ENCODE results near the gene MAGI3. TPM values are rescaled to one million over a fixed set of nuclear protein-coding genes. Genes with fewer than 3 reads are reported as not detected.
A peak's percentile ranks its signal among the peaks of the same experiment; 100 is the strongest.
"Not testable (repeated sequence)": the region's sequence is repeated elsewhere in the genome, so short reads cannot be mapped to it uniquely, and the experiment has no call there.

Gene MAGI3
- total RNA-seq, 3 donors from 2014 or later (not counting 1 experiment from before 2014, with no cell fraction given) = 0.61 to 1.6 (median 0.66) TPM

DNA sequence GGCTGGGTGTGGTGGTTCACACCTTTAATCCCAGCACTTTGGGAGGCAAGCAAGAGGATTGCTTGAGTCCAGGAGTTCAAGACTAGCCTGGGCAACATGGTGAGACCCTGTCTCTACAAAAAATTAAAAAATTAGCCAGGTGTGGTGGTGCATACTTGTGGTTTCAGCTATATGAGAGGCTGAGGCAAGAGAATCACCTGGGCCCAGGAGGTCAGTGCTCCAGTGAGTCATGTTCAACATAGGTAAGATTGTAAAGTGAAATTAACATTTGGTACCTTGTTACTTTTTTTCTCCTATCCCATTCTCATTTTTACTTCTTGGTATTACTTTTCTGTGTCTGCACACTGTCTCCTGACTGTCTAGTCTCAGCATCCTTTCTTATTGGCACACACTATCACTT lies 19.0 kb downstream of the MAGI3 start:
- ATAC-seq = no peak
- H3K4me1 ChIP-seq (ENCODE audit: control insufficient read depth, insufficient read depth, low read length) = no peaks in the 10 kb centered on the region
- no peak for TF ChIP-seq CTCF (IDR thresholded peaks at IDR 0.05)
- H3K4me3 Mint-ChIP-seq = no peak overlapping the region
- H3K27me3 Mint-ChIP-seq (ENCODE audit: low read depth in 2 of 2) = peaks cover 5 to 8% of the 10 kb centered on the region in 2 donors
- H3K9me3 Mint-ChIP-seq = no peaks in the 10 kb centered on the region
- no peak overlapping the region for H3K4me3 ChIP-seq (ENCODE audit: low read length)
- H3K36me3 Mint-ChIP-seq = no peaks in the 10 kb centered on the region
- no peak for DNase-seq
- H3K27ac ChIP-seq (ENCODE audit: low read length) = no peak overlapping the region
- H3K27me3 ChIP-seq (ENCODE audit: control insufficient read depth, insufficient read depth, low read length) = no peaks in the 10 kb centered on the region
- H3K27ac Mint-ChIP-seq = no peak overlapping the region
- intact Hi-C loops (cut with micrococcal nuclease) = no loop called here
- H3K4me1 Mint-ChIP-seq = no peaks in the 10 kb centered on the region
- no peaks in the 10 kb centered on the region for H3K36me3 ChIP-seq (ENCODE audit: control insufficient read depth, insufficient read depth, low read length)
- no peaks in the 10 kb centered on the region for H3K9me3 ChIP-seq (ENCODE audit: control insufficient read depth, insufficient read depth, low read length)

- H3K36me3 ChIP-seq (ENCODE audit: control insufficient read depth, insufficient read depth, low read length); H3K4me3 Mint-ChIP-seq; H3K27ac Mint-ChIP-seq; DNase-seq; ATAC-seq; H3K27me3 ChIP-seq (ENCODE audit: control insufficient read depth, insufficient read depth, low read length); intact Hi-C loops (cut with micrococcal nuclease); H3K9me3 Mint-ChIP-seq; H3K4me3 ChIP-seq (ENCODE audit: low read length); H3K4me1 ChIP-seq (ENCODE audit: control insufficient read depth, insufficient read depth, low read length); H3K36me3 Mint-ChIP-seq; H3K27me3 Mint-ChIP-seq (ENCODE audit: low read depth in 2 of 2); H3K4me1 Mint-ChIP-seq; H3K9me3 ChIP-seq (ENCODE audit: control insufficient read depth, insufficient read depth, low read length); H3K27ac ChIP-seq (ENCODE audit: low read length): not testable (repeated sequence)
- 100% methylated on average over 2 of the region's 4 CpGs for WGBS (ENCODE audit: insufficient coverage)
These were observed 21.7 kb downstream of the MAGI3 start for GRCh38 chr1:113412020-113412419.

- Histone ChIP-seq H3K27me3 (ENCODE audit: control insufficient read depth, insufficient read depth, low read length) (peaks cover 2% of the 10 kb centered on the region), H3K4me3 (ENCODE audit: low read length) (no peak overlapping the region), H3K4me1 (ENCODE audit: control insufficient read depth, insufficient read depth, low read length) (no peaks in the 10 kb centered on the region), H3K9me3 (ENCODE audit: control insufficient read depth, insufficient read depth, low read length) (no peaks in the 10 kb centered on the region), H3K36me3 (ENCODE audit: control insufficient read depth, insufficient read depth, low read length) (no peaks in the 10 kb centered on the region), H3K27ac (ENCODE audit: low read length) (no peak overlapping the region)
- DNase-seq (no peak), ATAC-seq (peak in 1 of 3 donors; percentile 54)
- Mint-ChIP-seq H3K4me3 (no peak overlapping the region), H3K27me3 (ENCODE audit: low read depth in 2 of 2) (no peaks in the 10 kb centered on the region), H3K27ac (no peak overlapping the region), H3K9me3 (no peaks in the 10 kb centered on the region), H3K36me3 (no peaks in the 10 kb centered on the region), H3K4me1 (no peaks in the 10 kb centered on the region)
- intact Hi-C loops (cut with micrococcal nuclease) = no loop called here
- WGBS (ENCODE audit: insufficient coverage) = 95% methylated on average over 2 of the region's 6 CpGs
- TF ChIP-seq CTCF (IDR thresholded peaks at IDR 0.05) = no peak
These were observed 25.2 kb downstream of the MAGI3 start for GRCh38 chr1:113415310-113416070.

GRCh38 chr1:113416071-113416470 lies 25.8 kb downstream of the MAGI3 start:
- H3K27me3 ChIP-seq (ENCODE audit: control insufficient read depth, insufficient read depth, low read length); H3K27ac ChIP-seq (ENCODE audit: low read length); H3K27ac Mint-ChIP-seq; H3K4me3 ChIP-seq (ENCODE audit: low read length); DNase-seq; H3K4me3 Mint-ChIP-seq; H3K9me3 ChIP-seq (ENCODE audit: control insufficient read depth, insufficient read depth, low read length); H3K36me3 ChIP-seq (ENCODE audit: control insufficient read depth, insufficient read depth, low read length); H3K4me1 ChIP-seq (ENCODE audit: control insufficient read depth, insufficient read depth, low read length); H3K4me1 Mint-ChIP-seq; H3K9me3 Mint-ChIP-seq; ATAC-seq; H3K27me3 Mint-ChIP-seq (ENCODE audit: low read depth in 2 of 2); H3K36me3 Mint-ChIP-seq; intact Hi-C loops (cut with micrococcal nuclease): not testable (repeated sequence)

All from natural killer cell (primary cell).